ENCODE results near the gene UBE2J1. TPM values are rescaled to one million over a fixed set of nuclear protein-coding genes. Genes with fewer than 3 reads are reported as not detected.

Gene UBE2J1
- polyA plus RNA-seq, 2 of the 4 experiments (the other 2 are of a cell fraction), result 12.6 to 32.7 TPM

- CTCF ChIA-PET, result interaction anchor here (0.9 to 1.1 kb wide), 3 partner anchors 11 to 286 kb away, joined by 3 read pairs; no protein-coding TSS in a partner anchor
- DNase-seq (ENCODE audit: low read depth in 1 of 2, low spot score in 1 of 2), result no peak
- H3K27ac ChIP-seq, result no peak overlapping the region
- POLR2A ChIA-PET, result interaction anchor here (0.6 kb wide), 1 partner anchor 33 kb away, joined by 4 read pairs; no protein-coding TSS in a partner anchor
- no peaks in the 10 kb centered on the region for H3K9me3 ChIP-seq
- H3K4me2 ChIP-seq, result no peak overlapping the region
- TF ChIP-seq KDM1A (IDR thresholded peaks at IDR 0.05; ENCODE audit: low read depth) (no peak), CBX8 (IDR thresholded peaks at IDR 0.05) (no peak), TP53 (CRISPR knock-in tag; IDR thresholded peaks at IDR 0.05) (no peak), JUN (IDR thresholded peaks at IDR 0.05) (no peak), JUNB (IDR thresholded peaks at IDR 0.05) (no peak), TFCP2L1 (CRISPR knock-in tag; IDR thresholded peaks at IDR 0.05) (no peak), CHD2 (IDR thresholded peaks at IDR 0.05; ENCODE audit: low read length, partially characterized antibody) (no peak), ATOH8 (CRISPR knock-in tag; IDR thresholded peaks at IDR 0.05; ENCODE audit: low read depth) (no peak), FOSB (CRISPR knock-in tag; IDR thresholded peaks at IDR 0.05) (no peak), CEBPB (IDR thresholded peaks at IDR 0.05) (no peak), GATA3 (IDR thresholded peaks at IDR 0.05; ENCODE audit: borderline replicate concordance) (no peak), ELK1 (IDR thresholded peaks at IDR 0.05; ENCODE audit: low read depth, low read length) (no peak), CHD4 (IDR thresholded peaks at IDR 0.05; ENCODE audit: borderline replicate concordance) (no peak), RAD21 (conservative IDR thresholded peaks at IDR 0.05 in 1 of 2, IDR thresholded peaks at IDR 0.05 in 1 of 2) (no peak), BHLHE40 (IDR thresholded peaks at IDR 0.05; ENCODE audit: low read depth, low read length) (no peak)
- TF ChIP-seq, protein P1, sequence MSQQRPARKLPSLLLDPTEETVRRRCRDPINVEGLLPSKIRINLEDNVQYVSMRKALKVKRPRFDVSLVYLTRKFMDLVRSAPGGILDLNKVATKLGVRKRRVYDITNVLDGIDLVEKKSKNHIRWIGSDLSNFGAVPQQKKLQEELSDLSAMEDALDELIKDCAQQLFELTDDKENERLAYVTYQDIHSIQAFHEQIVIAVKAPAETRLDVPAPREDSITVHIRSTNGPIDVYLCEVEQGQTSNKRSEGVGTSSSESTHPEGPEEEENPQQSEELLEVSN (IDR thresholded peaks at IDR 0.05; ENCODE audit: borderline replicate concordance, low read depth), result no peak
- TF ChIP-seq, protein P2, sequence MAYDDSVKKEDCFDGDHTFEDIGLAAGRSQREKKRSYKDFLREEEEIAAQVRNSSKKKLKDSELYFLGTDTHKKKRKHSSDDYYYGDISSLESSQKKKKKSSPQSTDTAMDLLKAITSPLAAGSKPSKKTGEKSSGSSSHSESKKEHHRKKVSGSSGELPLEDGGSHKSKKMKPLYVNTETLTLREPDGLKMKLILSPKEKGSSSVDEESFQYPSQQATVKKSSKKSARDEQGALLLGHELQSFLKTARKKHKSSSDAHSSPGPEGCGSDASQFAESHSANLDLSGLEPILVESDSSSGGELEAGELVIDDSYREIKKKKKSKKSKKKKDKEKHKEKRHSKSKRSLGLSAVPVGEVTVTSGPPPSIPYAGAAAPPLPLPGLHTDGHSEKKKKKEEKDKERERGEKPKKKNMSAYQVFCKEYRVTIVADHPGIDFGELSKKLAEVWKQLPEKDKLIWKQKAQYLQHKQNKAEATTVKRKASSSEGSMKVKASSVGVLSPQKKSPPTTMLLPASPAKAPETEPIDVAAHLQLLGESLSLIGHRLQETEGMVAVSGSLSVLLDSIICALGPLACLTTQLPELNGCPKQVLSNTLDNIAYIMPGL (CRISPR knock-in tag; IDR thresholded peaks at IDR 0.05; ENCODE audit: borderline replicate concordance), result no peak
- WGBS (ENCODE audit: missing lambda C conversion rate), result 88% methylated on average over 3 of the region's 3 CpGs
- H3K4me3 ChIP-seq, result no peak overlapping the region
- no peak for ATAC-seq
- H3K4me1 ChIP-seq, result no peaks in the 10 kb centered on the region
- no peak for FAIRE-seq
Measured at GRCh38 chr6:89323511-89323971, 29.0 kb downstream of the UBE2J1 start.

DNA sequence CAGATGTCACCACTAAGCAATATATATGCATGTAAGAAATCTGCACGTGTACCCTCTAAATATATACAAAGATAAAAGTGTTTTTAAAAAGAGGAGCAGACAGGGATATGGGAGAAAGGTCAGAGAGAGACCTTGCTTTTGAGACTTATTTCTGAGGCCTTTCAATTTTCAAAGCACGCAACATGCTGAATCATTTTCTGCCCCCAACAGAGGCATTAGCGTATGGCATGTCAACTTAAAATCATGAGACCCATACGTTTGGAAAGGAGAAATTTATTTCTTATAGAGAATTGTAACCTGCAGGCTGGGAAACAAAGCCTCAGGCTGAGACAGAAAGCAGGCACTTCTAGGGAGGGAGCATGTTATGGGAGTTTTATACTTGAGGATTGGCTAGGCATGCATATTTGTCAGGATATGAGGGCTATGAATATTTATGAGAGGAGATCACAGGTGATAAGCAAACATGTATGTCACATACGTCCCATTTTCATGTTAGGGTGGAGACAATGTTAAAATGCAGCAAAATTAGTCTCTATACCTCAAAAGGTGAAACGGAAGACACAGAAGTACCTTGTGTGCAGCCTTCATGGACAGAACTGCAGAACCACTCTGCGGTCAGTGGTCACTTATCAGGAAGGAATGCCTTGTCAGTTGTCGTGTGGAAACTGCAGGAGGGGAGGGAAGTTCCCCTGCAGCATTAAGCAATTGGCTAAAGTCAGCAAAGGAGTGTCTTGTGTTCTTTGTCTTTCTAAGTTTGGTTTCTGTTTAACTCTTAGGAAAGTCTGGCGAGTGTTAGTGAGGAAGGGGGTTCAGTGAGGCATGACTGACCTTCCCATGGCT, 31.2 kb downstream of the UBE2J1 start:
- H3K4me2 ChIP-seq, result no peak overlapping the region
- TF ChIP-seq BHLHE40 (IDR thresholded peaks at IDR 0.05; ENCODE audit: low read depth, low read length) (no peak), HEYL (CRISPR knock-in tag; IDR thresholded peaks at IDR 0.05) (no peak), ELK1 (IDR thresholded peaks at IDR 0.05; ENCODE audit: low read depth, low read length) (no peak), MAFK (IDR thresholded peaks at IDR 0.05; ENCODE audit: partially characterized antibody) (no peak), POLR2A (IDR thresholded peaks at IDR 0.05; ENCODE audit: low read length) (no peak), TP53 (CRISPR knock-in tag; IDR thresholded peaks at IDR 0.05) (no peak), GATA3 (IDR thresholded peaks at IDR 0.05; ENCODE audit: borderline replicate concordance) (no peak), FOSB (CRISPR knock-in tag; IDR thresholded peaks at IDR 0.05) (no peak), RFX5 (IDR thresholded peaks at IDR 0.05) (no peak), SMC3 (IDR thresholded peaks at IDR 0.05) (no peak), ZC3H11A (IDR thresholded peaks at IDR 0.05) (no peak), ZSCAN20 (CRISPR knock-in tag; IDR thresholded peaks at IDR 0.05) (no peak), USF2 (IDR thresholded peaks at IDR 0.05) (no peak), KDM1A (IDR thresholded peaks at IDR 0.05; ENCODE audit: low read depth) (no peak), RNF2 (IDR thresholded peaks at IDR 0.05; ENCODE audit: borderline replicate concordance, low read depth) (no peak), HOXB5 (CRISPR knock-in tag; IDR thresholded peaks at IDR 0.05) (no peak), HOXB13 (CRISPR knock-in tag; IDR thresholded peaks at IDR 0.05; ENCODE audit: low read depth) (no peak), NR3C1 (IDR thresholded peaks at IDR 0.05) (no peak)
- TF ChIP-seq, protein P3, sequence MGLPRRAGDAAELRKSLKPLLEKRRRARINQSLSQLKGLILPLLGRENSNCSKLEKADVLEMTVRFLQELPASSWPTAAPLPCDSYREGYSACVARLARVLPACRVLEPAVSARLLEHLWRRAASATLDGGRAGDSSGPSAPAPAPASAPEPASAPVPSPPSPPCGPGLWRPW (IDR thresholded peaks at IDR 0.05), result no peak
- no peak for DNase-seq (ENCODE audit: low read depth in 1 of 2, low spot score in 1 of 2)
- no peak for FAIRE-seq
- ChIA-PET CTCF (interaction anchor here (0.6 kb wide), 1 partner anchor 1943 kb away, joined by 3 read pairs; no protein-coding TSS in a partner anchor), POLR2A (no interaction called here)
- H3K4me3 ChIP-seq, result no peak overlapping the region
- ATAC-seq, result no peak
- no peaks in the 10 kb centered on the region for H3K9me3 ChIP-seq
- no peak overlapping the region for H3K27ac ChIP-seq
- 82% methylated on average over 9 of the region's 9 CpGs for WGBS (ENCODE audit: missing lambda C conversion rate)
- H3K4me1 ChIP-seq, result no peaks in the 10 kb centered on the region
